K562 (cell line): ENCODE measurements around the gene CDKL4.
"Not testable (repeated sequence)": the region's sequence is repeated elsewhere in the genome, so short reads cannot be mapped to it uniquely, and the experiment has no call there.

Experiments used
- CTCF ChIP-seq, 3 experiments: IDR thresholded peaks in 2 of 3; conservative IDR thresholded peaks in 1 of 3; 2 replicates each; pipeline ENCODE4 v1.5.1; 2011 to 2012; ENCODE audit warnings: low read length in 3 of 3, mild to moderate bottlenecking in 3 of 3, control low read depth in 2 of 3, improper control_type of control experiment in 1 of 3, inconsistent platforms in 1 of 3, low read depth in 1 of 3, mixed read lengths in 1 of 3, moderate library complexity in 1 of 3; ENCODE audit not compliant: insufficient read depth in 2 of 3
- FOXJ3 ChIP-seq: sonication (generic); formaldehyde crosslinking; IDR thresholded peaks from 2 replicates; pipeline ENCODE4 v1.4.0; 2020; ENCODE audit warnings: mild to moderate bottlenecking, missing genetic modification reagents
- ZNF239 ChIP-seq: fragments of 250-450 bp; sonication (Bioruptor Pico); IDR thresholded peaks from 2 replicates; pipeline ENCODE4 v1.4.0; 2020; ENCODE audit warnings: mild to moderate bottlenecking
- ZNF778 ChIP-seq: fragments of 450-650 bp; formaldehyde crosslinking; IDR thresholded peaks from 2 replicates; pipeline ENCODE4 v1.4.0; 2020; ENCODE audit warnings: mild to moderate bottlenecking, moderate library complexity

DNA sequence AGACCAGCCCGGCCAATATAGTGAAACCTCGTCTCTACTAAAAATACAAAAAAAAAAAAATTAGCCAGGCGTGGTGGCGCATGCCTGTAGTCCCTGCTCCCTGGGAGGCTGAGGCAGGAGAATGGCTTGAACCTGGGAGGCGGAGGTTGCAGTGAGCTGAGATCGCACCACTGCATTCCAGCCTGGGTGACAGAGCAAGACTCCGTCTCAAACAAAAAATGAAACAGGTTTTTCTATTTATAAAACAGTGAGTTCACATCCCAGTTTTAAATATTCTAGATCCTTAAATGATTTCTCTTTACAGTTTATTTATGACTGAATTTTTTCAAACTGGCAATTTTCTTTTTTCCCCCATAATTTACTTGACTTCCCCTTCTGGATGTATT is 102.8 kb downstream of the CDKL4 start:
- not testable (repeated sequence) for TF ChIP-seq ZNF778 (CRISPR knock-in tag); FOXJ3 (CRISPR knock-in tag); CTCF (IDR thresholded peaks at IDR 0.05 in 2 of 3, conservative IDR thresholded peaks at IDR 0.05 in 1 of 3; ENCODE audit: insufficient read depth in 2 of 3, low read depth in 1 of 3, low read length in 3 of 3); ZNF239 (CRISPR knock-in tag)
